ENCODE results near the gene TTC7B.

The TTC7B gene

GRCh38 chr14:90534838-90535555 is 281.2 kb downstream of the TTC7B start:
- H3K4me3 ChIP-seq (replicated peaks; ENCODE audit: insufficient read depth, low read length), result no peak overlapping the region

GRCh38 chr14:90534091-90534837 is 282.0 kb downstream of the TTC7B start:
- Histone ChIP-seq H3K4me3 (replicated peaks; ENCODE audit: insufficient read depth, low read length) (no peak overlapping the region), H3K27me3 (ENCODE audit: insufficient read depth, poor library complexity, severe bottlenecking) (no peaks in the 10 kb centered on the region), H3K27ac (replicated peaks) (no peak overlapping the region)
- TF ChIP-seq GABPA (IDR thresholded peaks at IDR 0.05; ENCODE audit: low read depth) (no peak), REST (IDR thresholded peaks at IDR 0.05; ENCODE audit: insufficient replicate concordance, low read depth) (no peak), SPI1 (IDR thresholded peaks at IDR 0.05; ENCODE audit: borderline replicate concordance, low read depth) (no peak), CTCF (IDR thresholded peaks at IDR 0.05; ENCODE audit: insufficient read depth, low read length) (no peak), POLR2AphosphoS5 (IDR thresholded peaks at IDR 0.05; ENCODE audit: low read depth) (no peak)
- DNase-seq (ENCODE audit: low read depth in 1 of 2, low spot score in 1 of 2), result no peak

More at GRCh38 chr14:90534838-90535555, 281.2 kb downstream of the TTC7B start:
- no peak for DNase-seq (ENCODE audit: low read depth in 1 of 2, low spot score in 1 of 2)
- Histone ChIP-seq H3K27me3 (ENCODE audit: insufficient read depth, poor library complexity, severe bottlenecking) (no peaks in the 10 kb centered on the region), H3K27ac (replicated peaks) (no peak overlapping the region)
- TF ChIP-seq CTCF (IDR thresholded peaks at IDR 0.05; ENCODE audit: insufficient read depth, low read length) (no peak), SPI1 (IDR thresholded peaks at IDR 0.05; ENCODE audit: borderline replicate concordance, low read depth) (no peak), GABPA (IDR thresholded peaks at IDR 0.05; ENCODE audit: low read depth) (no peak), REST (IDR thresholded peaks at IDR 0.05; ENCODE audit: insufficient replicate concordance, low read depth) (no peak), POLR2AphosphoS5 (IDR thresholded peaks at IDR 0.05; ENCODE audit: low read depth) (no peak)

- Histone ChIP-seq H3K27ac (replicated peaks) (no peak overlapping the region), H3K4me3 (replicated peaks; ENCODE audit: insufficient read depth, low read length) (no peak overlapping the region), H3K27me3 (ENCODE audit: insufficient read depth, poor library complexity, severe bottlenecking) (no peaks in the 10 kb centered on the region)
- TF ChIP-seq GABPA (IDR thresholded peaks at IDR 0.05; ENCODE audit: low read depth), result no peak
- DNase-seq (ENCODE audit: low read depth in 1 of 2, low spot score in 1 of 2), result no peak
Measured at GRCh38 chr14:90533591-90534021, 282.6 kb downstream of the TTC7B start.

- Histone ChIP-seq H3K27me3 (ENCODE audit: insufficient read depth, poor library complexity, severe bottlenecking) (no peaks in the 10 kb centered on the region), H3K4me3 (replicated peaks; ENCODE audit: insufficient read depth, low read length) (no peak overlapping the region), H3K27ac (replicated peaks) (no peak overlapping the region)
- TF ChIP-seq POLR2AphosphoS5 (IDR thresholded peaks at IDR 0.05; ENCODE audit: low read depth), result no peak
- no peak for TF ChIP-seq REST (IDR thresholded peaks at IDR 0.05; ENCODE audit: insufficient replicate concordance, low read depth)
- no peak for TF ChIP-seq GABPA (IDR thresholded peaks at IDR 0.05; ENCODE audit: low read depth)
- no peak for TF ChIP-seq SPI1 (IDR thresholded peaks at IDR 0.05; ENCODE audit: borderline replicate concordance, low read depth)
- TF ChIP-seq CTCF (IDR thresholded peaks at IDR 0.05; ENCODE audit: insufficient read depth, low read length), result no peak
- DNase-seq (ENCODE audit: low read depth in 1 of 2, low spot score in 1 of 2), result no peak
Measured at GRCh38 chr14:90532826-90533525, 283.3 kb downstream of the TTC7B start.

Data from HL-60 (cell line).